ENCODE data around the gene MEDAG. TPM values are rescaled to one million over a fixed set of nuclear protein-coding genes. Genes with fewer than 3 reads are reported as not detected.

Gene MEDAG
- total RNA-seq, 2 experiments from 2014 or later = 0.38 to 0.59 TPM

- Mint-ChIP-seq H3K4me1 (no peaks in the 10 kb centered on the region), H3K4me3 (no peak overlapping the region), H3K27ac (no peak overlapping the region), H3K36me3 (no peaks in the 10 kb centered on the region), H3K9me3 (ENCODE audit: low read depth) (no peaks in the 10 kb centered on the region), H3K27me3 (peaks cover 61% of the 10 kb centered on the region)
- DNase-seq (no peak), ATAC-seq (no peak)
- CTCF ChIA-PET = no interaction called here
Observed at GRCh38 chr13:30968846-30969245, 62.8 kb downstream of the MEDAG start.

GRCh38 chr13:30971575-30971974, 65.5 kb downstream of the MEDAG start:
- CTCF ChIA-PET = no interaction called here
- no peaks in the 10 kb centered on the region for H3K4me1 Mint-ChIP-seq
- H3K36me3 Mint-ChIP-seq = no peaks in the 10 kb centered on the region
- ATAC-seq (no peak), DNase-seq (no peak)
- H3K4me3 Mint-ChIP-seq = no peak overlapping the region
- peaks cover 64% of the 10 kb centered on the region for H3K27me3 Mint-ChIP-seq
- H3K27ac Mint-ChIP-seq = no peak overlapping the region
- no peaks in the 10 kb centered on the region for H3K9me3 Mint-ChIP-seq (ENCODE audit: low read depth)

- H3K4me3 Mint-ChIP-seq = no peak overlapping the region
- H3K36me3 Mint-ChIP-seq = no peaks in the 10 kb centered on the region
- H3K27ac Mint-ChIP-seq = no peak overlapping the region
- CTCF ChIA-PET = no interaction called here
- no peak for ATAC-seq
- no peaks in the 10 kb centered on the region for H3K9me3 Mint-ChIP-seq (ENCODE audit: low read depth)
- H3K27me3 Mint-ChIP-seq = peaks cover 64% of the 10 kb centered on the region
- DNase-seq = no peak
- no peaks in the 10 kb centered on the region for H3K4me1 Mint-ChIP-seq
Observed at GRCh38 chr13:30972888-30973377, 66.9 kb downstream of the MEDAG start.

- Mint-ChIP-seq H3K27me3 (peaks cover 54% of the 10 kb centered on the region), H3K4me1 (no peaks in the 10 kb centered on the region), H3K27ac (no peak overlapping the region)
Observed at GRCh38 chr13:30974350-30974749, 68.3 kb downstream of the MEDAG start.

More at GRCh38 chr13:30974350-30974749, 68.3 kb downstream of the MEDAG start:
- Mint-ChIP-seq H3K4me3 (no peak overlapping the region), H3K36me3 (no peaks in the 10 kb centered on the region), H3K9me3 (ENCODE audit: low read depth) (no peaks in the 10 kb centered on the region)
- DNase-seq (no peak), ATAC-seq (no peak)
- CTCF ChIA-PET = no interaction called here

Other genes starting within 250 kb of the MEDAG start
- 100 to 1,000 TPM; 184 to 220 TPM for gene ALOX5AP, start 170.7 kb upstream of the MEDAG start, total RNA-seq
- gene TEX26, start 26.4 kb downstream of the MEDAG start, total RNA-seq = not detected